ENCODE data around the gene ZNF683. TPM values are rescaled to one million over a fixed set of nuclear protein-coding genes. Genes with fewer than 3 reads are reported as not detected.

The ZNF683 gene
- total RNA-seq, 4 donors from 2014 or later, result not detected

DNA sequence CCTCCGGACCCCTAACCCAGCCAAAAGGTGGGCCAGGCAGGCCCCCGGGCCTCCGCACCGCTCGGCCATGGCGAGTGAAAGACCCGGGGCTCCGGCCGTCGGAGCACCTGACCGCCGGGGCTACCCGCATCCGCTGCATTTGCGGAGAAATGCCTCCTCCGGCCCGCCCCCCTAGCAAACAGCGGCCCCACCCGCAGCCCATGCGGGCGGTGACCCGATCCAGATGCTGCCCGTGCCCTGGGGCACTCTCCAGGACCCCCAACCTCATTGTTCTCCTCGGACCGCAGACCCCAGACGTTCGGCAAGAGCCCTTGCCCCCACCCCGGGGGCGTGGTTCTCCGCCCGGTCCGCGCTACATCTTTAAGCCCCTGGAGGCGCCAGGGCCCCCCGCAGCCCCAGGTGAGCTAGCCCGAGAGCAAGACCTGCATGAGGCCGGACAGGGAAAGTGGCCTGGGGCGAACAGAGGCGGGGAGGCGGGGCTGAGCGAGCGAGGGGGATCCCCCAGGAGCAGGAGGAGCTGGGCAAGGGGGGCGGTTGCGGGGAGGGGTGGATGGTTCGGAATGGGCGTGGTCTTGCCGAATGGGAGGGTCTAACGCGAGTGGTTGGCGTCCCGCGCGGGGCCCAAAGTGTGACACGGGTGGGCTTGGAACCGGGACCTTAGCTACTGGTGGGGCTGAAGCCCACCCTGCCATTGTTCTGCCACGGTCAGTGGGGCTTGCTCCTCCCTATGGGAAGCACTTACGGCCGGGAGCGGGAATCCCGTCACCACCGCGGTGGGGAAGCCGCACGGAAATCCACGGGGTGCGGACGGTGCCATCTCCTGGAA lies 12.4 kb downstream of the ZNF683 start:
- H3K4me3 ChIP-seq, result no peak overlapping the region
- intact Hi-C loops (cut with DNase I; ENCODE audit: low total_unique reads), result no loop called here
- no peak overlapping the region for H3K27ac ChIP-seq
- H3K4me1 ChIP-seq, result peaks cover 0 to 6% of the 10 kb centered on the region in 2 donors
- H3K36me3 ChIP-seq, result no peaks in the 10 kb centered on the region
- no peaks in the 10 kb centered on the region for H3K9me3 ChIP-seq
- no peak for TF ChIP-seq POLR2A (IDR thresholded peaks at IDR 0.05)
- TF ChIP-seq, protein P1, sequence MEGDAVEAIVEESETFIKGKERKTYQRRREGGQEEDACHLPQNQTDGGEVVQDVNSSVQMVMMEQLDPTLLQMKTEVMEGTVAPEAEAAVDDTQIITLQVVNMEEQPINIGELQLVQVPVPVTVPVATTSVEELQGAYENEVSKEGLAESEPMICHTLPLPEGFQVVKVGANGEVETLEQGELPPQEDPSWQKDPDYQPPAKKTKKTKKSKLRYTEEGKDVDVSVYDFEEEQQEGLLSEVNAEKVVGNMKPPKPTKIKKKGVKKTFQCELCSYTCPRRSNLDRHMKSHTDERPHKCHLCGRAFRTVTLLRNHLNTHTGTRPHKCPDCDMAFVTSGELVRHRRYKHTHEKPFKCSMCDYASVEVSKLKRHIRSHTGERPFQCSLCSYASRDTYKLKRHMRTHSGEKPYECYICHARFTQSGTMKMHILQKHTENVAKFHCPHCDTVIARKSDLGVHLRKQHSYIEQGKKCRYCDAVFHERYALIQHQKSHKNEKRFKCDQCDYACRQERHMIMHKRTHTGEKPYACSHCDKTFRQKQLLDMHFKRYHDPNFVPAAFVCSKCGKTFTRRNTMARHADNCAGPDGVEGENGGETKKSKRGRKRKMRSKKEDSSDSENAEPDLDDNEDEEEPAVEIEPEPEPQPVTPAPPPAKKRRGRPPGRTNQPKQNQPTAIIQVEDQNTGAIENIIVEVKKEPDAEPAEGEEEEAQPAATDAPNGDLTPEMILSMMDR (IDR thresholded peaks at IDR 0.05), result no peak
- H3K27me3 ChIP-seq, result peaks cover 12 to 23% of the 10 kb centered on the region in 2 donors
- no peak for DNase-seq

DNA sequence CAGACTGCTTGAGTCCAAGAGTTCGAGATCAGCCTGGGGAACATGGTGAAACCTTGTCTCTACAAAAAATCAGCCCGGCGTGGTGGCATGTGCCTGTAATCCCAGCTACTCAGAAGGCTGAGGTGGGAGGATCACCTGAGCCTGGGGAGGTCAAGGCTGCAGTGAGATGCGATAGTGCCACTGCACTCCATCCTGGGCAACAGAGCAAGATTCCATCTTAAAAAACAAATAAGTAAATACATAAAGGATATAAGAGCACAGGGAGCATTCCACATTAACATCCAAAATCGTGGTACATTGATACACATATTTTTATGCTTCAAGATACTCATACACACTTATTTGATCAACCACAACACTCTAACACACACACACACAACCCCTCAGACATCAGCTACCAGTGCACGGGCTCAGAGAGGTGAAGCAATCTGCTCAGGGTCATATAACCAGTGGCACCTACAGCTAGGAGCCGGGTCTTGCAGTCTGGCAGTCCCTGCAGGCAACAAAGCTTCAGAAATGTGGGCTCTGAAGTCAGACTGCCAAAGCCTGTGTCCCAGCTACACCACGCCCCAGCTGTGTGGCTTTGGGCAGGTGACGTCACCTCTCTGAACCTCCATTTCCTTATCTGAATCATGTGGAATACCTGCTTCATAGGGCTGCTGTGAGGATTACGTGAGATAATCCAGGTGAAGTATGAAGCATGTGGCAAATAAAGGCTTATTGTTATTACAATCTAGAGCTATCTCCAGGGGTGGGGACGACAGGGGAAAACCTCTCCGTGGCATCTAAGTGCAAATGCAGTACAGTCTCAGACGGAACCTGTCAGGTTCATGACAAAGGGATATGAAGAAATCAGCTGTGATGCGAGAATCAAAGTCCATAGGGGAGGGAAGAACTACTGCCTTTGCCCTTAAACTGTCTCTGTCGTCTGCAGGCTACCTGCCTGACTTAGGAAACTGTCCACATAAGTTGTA lies 13.9 kb downstream of the ZNF683 start:
- H3K27me3 ChIP-seq, result peaks cover 12 to 19% of the 10 kb centered on the region in 2 donors

DNA sequence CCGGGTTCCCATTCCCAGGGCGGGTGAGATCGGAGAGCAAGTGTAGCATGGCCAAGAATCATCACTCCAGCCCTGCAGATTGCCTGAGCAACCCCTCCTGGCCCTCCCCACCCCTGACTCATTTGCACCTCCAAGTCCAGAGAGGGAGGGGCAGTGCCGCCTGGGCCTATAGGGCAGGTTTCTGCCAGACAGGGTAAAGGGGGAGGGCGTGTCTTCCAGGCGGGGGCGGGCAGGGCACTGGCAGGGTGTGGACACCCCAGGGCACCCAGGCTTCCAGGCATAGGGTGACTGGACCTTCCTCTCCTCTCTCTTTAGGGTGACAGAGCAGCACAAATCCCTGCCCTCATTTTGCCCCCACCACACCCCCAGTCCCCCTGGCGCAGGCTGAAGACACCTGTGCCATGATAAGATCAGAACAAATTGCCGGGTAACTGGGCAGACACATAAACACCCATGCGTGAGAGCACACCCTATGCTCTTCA lies 15.4 kb downstream of the ZNF683 start:
- Histone ChIP-seq H3K9me3 (no peaks in the 10 kb centered on the region), H3K4me3 (no peak overlapping the region), H3K36me3 (no peaks in the 10 kb centered on the region), H3K27me3 (peaks cover 12 to 17% of the 10 kb centered on the region in 2 donors), H3K27ac (no peak overlapping the region), H3K4me1 (peaks cover 0 to 6% of the 10 kb centered on the region in 2 donors)
- intact Hi-C loops (cut with DNase I; ENCODE audit: low total_unique reads), result no loop called here
- no peak for TF ChIP-seq POLR2A (IDR thresholded peaks at IDR 0.05)
- TF ChIP-seq, protein P1 (IDR thresholded peaks at IDR 0.05), result no peak
- no peak for DNase-seq

More for the DNA sequence above, 13.9 kb downstream of the ZNF683 start:
- no peak for DNase-seq
- Histone ChIP-seq H3K4me3 (no peak overlapping the region), H3K9me3 (no peaks in the 10 kb centered on the region), H3K27ac (no peak overlapping the region), H3K4me1 (peaks cover 0 to 6% of the 10 kb centered on the region in 2 donors), H3K36me3 (no peaks in the 10 kb centered on the region)
- TF ChIP-seq POLR2A (IDR thresholded peaks at IDR 0.05), result no peak
- TF ChIP-seq, protein P1 (IDR thresholded peaks at IDR 0.05), result no peak
- intact Hi-C loops (cut with DNase I; ENCODE audit: low total_unique reads), result no loop called here

DNA sequence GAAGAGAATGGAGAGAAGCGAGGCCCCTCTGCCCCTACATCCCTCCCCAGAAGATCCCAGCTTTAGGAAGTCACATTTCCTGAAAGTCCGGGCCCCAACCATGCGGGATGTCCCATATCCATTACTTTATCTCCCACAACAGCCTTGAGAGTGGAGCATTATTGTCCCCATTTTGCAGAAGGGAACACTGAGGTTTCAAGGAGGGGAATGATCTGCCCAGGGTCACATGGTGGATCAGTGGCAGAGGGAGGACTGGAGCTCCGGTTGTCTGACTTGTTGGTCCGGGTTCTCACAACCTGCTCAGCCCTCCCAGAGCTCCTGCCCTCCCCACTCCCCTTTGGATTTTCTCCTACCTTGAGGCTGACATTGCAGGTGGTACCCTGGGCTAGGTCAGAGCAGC lies 16.4 kb downstream of the ZNF683 start:
- no peaks in the 10 kb centered on the region for H3K9me3 ChIP-seq
- TF ChIP-seq, protein P1 (IDR thresholded peaks at IDR 0.05), result no peak
- TF ChIP-seq POLR2A (IDR thresholded peaks at IDR 0.05), result no peak
- no peak for DNase-seq
- H3K4me1 ChIP-seq, result peaks cover 0 to 6% of the 10 kb centered on the region in 2 donors
- no peak overlapping the region for H3K4me3 ChIP-seq
- peaks cover 9 to 13% of the 10 kb centered on the region in 2 donors for H3K27me3 ChIP-seq
- H3K27ac ChIP-seq, result no peak overlapping the region
- intact Hi-C loops (cut with DNase I; ENCODE audit: low total_unique reads), result no loop called here
- H3K36me3 ChIP-seq, result no peaks in the 10 kb centered on the region
